Coronary artery (tissue), 2 donors: ENCODE data around the gene TMTC1.
A peak's percentile ranks its signal among the peaks of the same experiment; 100 is the strongest.

Experiments
- DNase-seq: peaks from one replicate; pipeline ENCODE4 v3.0.0-alpha.2; 2017; ENCODE audit warnings: low spot score
- H3K27ac ChIP-seq, 2 donors: fragments of 200-600 bp; sonication (generic); one replicate each; pipeline ENCODE4 v1.5.1; 2016 to 2019
- H3K4me3 ChIP-seq: fragments of 200-600 bp; sonication (generic); 2 replicates; pipeline ENCODE4 v1.5.1; 2016; ENCODE audit warnings: mild to moderate bottlenecking, moderate library complexity
- TF ChIP-seq, protein P1 (sequence below): fragments of 200-600 bp; sonication (generic); IDR thresholded peaks from one replicate; pipeline ENCODE4 v1.5.1; 2019; ENCODE audit warnings: antibody characterized with exemption

Gene TMTC1

DNA sequence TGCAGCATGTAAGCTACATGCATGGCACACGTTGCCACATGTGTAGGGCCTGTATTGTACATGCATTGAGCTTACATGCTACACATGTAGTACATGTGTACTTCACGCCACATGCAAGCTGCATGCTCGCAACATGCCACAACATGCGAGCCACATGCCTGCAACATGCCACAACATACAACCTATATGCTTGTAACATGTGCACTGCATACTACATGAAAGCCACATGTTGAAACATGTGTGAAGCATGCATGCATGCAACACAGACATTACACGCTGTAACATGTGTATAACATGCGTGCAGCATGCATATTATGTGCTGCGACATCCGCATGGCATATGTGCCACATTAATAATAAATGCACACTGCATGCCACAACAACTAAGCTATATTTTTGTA is 9.1 kb upstream of the TMTC1 start:
- TF ChIP-seq, protein P1, sequence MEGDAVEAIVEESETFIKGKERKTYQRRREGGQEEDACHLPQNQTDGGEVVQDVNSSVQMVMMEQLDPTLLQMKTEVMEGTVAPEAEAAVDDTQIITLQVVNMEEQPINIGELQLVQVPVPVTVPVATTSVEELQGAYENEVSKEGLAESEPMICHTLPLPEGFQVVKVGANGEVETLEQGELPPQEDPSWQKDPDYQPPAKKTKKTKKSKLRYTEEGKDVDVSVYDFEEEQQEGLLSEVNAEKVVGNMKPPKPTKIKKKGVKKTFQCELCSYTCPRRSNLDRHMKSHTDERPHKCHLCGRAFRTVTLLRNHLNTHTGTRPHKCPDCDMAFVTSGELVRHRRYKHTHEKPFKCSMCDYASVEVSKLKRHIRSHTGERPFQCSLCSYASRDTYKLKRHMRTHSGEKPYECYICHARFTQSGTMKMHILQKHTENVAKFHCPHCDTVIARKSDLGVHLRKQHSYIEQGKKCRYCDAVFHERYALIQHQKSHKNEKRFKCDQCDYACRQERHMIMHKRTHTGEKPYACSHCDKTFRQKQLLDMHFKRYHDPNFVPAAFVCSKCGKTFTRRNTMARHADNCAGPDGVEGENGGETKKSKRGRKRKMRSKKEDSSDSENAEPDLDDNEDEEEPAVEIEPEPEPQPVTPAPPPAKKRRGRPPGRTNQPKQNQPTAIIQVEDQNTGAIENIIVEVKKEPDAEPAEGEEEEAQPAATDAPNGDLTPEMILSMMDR: no peak
- DNase-seq: no peak
- Histone ChIP-seq H3K27ac (no peak overlapping the region), H3K4me3 (no peak overlapping the region)

DNA sequence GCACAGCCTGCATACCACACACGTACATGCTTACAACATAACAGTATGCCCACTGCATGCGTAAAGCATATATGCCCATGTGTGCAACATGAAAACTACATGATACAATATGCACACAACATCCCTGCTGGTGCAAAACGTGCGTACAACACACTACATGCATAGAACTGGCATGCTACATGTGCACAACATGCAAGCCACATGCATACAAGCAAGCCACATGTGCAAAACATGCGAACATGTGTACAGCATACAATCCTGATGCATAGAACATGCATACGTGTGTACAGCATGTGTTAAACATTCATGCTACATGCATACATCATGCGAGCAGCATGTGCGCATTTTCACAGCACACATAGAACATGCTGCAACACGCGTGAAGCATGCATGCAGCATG is 8.4 kb upstream of the TMTC1 start:
- no peak overlapping the region for H3K4me3 ChIP-seq
- TF ChIP-seq, protein P1: no peak
- no peak for DNase-seq
- H3K27ac ChIP-seq: no peak overlapping the region

DNA sequence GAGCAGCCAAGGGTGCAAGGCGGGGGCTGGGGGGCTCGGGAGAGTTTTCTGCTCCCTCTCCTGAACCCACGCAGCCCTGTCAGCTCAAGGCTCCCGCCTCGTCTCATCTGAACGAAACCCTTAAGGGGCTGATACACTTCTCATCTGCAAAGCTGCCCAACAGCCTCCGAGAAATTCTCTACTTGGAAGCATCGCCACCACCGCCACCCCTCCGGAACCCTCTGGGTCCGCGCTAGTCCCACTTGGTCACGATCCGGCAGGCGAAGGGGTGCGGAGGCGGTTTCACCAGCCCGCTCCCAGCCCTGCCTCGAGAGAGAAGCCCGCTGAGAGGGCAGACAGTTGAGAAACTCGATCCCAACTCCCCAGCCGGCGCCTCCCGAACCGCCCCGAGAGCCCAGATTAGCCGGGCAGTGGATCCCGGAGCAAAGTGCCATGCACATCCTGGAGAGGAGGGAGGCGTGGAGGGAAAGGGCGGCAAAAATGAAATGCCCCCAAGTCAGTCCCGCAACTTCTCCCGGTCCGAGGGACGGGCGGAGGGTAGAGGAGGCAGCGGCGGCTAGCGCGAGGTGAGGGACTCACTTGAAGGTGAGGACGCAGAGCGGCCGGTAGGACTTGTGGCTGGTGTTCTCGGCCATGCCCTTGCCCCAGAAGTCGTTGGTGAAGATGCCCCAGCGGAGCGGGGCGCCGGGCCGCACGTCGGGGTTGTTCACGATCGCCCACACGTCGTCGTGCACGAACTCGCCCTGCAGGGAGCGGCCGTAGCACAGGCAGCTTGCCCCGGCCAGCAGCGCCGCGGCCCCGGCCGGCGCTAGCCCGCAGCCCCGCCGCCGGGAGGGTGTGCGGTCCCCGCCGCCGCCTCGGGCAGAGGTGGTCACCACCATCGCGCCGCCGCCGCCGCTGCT is 620 bp downstream of the TMTC1 start:
- Histone ChIP-seq H3K4me3 (peak overlapping the region; percentile 90), H3K27ac (peak overlapping the region; percentile 84 to 86)
- TF ChIP-seq, protein P1: no peak
- DNase-seq: peak; percentile 84

DNA sequence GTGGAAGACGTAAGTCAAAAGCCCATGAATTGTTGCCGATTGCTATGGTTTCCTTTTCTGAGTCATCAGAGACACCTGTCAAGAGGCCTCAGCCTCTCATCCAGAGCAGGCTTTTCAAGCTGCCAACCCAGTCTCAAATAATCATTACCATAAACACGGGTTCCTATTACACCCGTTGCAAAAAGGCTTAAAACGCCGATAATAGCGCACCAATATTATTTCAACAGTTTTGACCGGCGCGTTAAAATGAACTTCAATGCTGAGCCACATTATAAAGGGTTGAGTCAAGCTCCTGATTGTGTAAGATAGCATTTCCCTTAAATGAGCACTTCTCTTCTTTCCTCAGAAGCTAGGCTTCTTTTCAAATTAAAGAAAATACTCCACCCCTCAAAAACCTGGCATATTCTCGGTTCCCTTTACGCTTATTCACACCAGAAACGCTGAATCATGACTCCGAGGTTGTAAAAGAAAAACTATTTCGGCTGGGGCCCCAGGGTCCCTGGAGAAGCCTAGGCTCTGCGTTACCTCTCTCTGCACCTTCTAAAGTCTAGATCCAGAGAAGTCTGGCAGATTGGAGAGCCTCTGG is 1.4 kb downstream of the TMTC1 start:
- peak overlapping the region; percentile 84 to 86 for H3K27ac ChIP-seq
- no peak for DNase-seq
- peak overlapping the region; percentile 90 for H3K4me3 ChIP-seq
- TF ChIP-seq, protein P1: no peak

DNA sequence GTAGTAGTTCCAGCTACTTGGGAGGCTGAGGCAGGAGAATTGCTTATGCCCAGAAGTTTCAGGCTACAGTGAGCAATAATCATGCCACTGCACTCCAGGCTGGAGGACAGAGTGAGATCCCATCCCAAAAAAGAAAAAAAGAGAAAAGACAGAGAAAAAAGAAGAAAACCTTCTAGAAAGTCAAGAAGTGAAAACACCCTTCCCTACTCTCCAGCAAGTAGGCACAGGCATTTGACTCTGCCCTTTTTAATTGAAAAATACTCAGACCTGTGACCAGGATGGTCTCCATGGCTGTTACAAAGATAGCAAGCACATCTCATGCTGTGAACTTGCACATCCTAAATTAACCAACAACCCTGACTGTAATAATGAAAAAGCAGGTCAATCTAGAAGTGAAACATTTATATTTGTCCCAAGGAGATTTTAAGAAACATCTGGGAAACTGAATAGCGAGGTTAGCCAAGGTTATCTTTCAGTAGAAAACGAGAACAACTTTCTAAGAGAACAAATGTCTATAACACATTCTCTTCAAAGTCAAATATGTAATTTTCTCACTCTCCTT is 2.0 kb downstream of the TMTC1 start:
- H3K4me3 ChIP-seq: peak overlapping the region; percentile 90
- no peak for DNase-seq
- H3K27ac ChIP-seq: peak overlapping the region; percentile 84 to 86
- TF ChIP-seq, protein P1: no peak

DNA sequence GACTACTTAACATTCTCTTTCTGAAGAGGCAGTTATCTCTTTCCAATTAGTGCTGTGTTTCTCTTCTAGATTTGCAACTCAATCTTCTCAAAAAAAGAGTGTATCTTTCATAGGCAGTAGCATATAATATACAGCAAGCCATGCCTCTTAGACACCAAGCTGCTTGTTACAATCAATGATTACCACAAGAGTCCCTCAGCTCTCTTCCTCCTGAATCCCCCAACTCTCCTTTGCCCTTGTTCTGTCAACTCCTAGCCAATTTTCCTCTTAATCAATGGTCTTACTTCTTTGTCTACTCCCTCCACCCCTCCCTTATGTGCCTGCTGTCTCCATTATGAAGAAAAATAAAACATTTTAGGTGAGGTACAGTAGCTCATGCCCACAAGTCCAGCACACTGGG is 2.6 kb downstream of the TMTC1 start:
- TF ChIP-seq, protein P1: no peak
- H3K27ac ChIP-seq: peak overlapping the region in 1 of 2 donors; percentile 84
- H3K4me3 ChIP-seq: peak overlapping the region; percentile 90
- DNase-seq: no peak
